Suprapubic skin (tissue), 4 donors: ENCODE measurements around the gene MIPOL1.

Experiments
- EP300 ChIP-seq: sonication (generic); formaldehyde crosslinking; IDR thresholded peaks from one replicate; pipeline ENCODE4 v1.6.1; 2017; ENCODE audit warnings: antibody characterized with exemption
- POLR2A ChIP-seq, 2 donors: fragments of 450-650 bp; IDR thresholded peaks; one replicate each; pipeline ENCODE4 v1.6.1; 2017; ENCODE audit warnings: antibody characterized with exemption in 2 of 2, mild to moderate bottlenecking in 2 of 2, moderate library complexity in 2 of 2
- POLR2AphosphoS5 ChIP-seq, 3 donors: sonication (generic); formaldehyde crosslinking; IDR thresholded peaks; one replicate each; pipeline ENCODE4 v1.6.1; 2017; ENCODE audit warnings: antibody characterized with exemption in 3 of 3
- TF ChIP-seq, protein P1 (sequence below), 2 donors: fragments of 200-600 bp in 1 of 2; fragments of 450-650 bp in 1 of 2; sonication (generic) in 1 of 2; IDR thresholded peaks; one replicate each; pipeline ENCODE4 v1.5.1; 2016 to 2019; ENCODE audit warnings: antibody characterized with exemption in 2 of 2, mild to moderate bottlenecking in 1 of 2, moderate library complexity in 1 of 2

DNA sequence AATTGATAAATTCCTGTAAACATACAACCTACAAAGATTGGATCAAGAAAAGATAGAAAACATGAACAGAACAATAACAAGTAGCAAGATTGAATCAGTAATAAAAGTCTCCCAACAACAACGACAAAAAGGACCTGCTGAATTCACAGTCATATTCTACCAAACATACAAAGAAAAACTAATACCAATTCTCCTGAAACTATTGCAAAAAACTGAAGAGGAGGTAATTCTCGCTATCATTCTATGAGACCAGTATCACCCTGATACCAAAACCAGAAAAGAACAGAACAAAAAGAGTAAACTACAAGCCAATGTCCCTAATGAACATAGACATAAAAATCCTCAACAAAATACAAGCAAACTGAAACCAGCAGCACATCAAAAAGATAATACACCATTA, 39.8 kb upstream of the MIPOL1 start:
- TF ChIP-seq, protein P1, sequence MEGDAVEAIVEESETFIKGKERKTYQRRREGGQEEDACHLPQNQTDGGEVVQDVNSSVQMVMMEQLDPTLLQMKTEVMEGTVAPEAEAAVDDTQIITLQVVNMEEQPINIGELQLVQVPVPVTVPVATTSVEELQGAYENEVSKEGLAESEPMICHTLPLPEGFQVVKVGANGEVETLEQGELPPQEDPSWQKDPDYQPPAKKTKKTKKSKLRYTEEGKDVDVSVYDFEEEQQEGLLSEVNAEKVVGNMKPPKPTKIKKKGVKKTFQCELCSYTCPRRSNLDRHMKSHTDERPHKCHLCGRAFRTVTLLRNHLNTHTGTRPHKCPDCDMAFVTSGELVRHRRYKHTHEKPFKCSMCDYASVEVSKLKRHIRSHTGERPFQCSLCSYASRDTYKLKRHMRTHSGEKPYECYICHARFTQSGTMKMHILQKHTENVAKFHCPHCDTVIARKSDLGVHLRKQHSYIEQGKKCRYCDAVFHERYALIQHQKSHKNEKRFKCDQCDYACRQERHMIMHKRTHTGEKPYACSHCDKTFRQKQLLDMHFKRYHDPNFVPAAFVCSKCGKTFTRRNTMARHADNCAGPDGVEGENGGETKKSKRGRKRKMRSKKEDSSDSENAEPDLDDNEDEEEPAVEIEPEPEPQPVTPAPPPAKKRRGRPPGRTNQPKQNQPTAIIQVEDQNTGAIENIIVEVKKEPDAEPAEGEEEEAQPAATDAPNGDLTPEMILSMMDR (IDR thresholded peaks at IDR 0.05) = no peak
- TF ChIP-seq EP300 (no peak), POLR2A (IDR thresholded peaks at IDR 0.05) (no peak), POLR2AphosphoS5 (IDR thresholded peaks at IDR 0.05) (no peak)
